Activated naive CD4-positive, alpha-beta T cell treated with anti-CD3 and anti-CD28 coated beads for 36 hours (primary cell): ENCODE measurements around the gene TOMM22. TPM values are rescaled to one million over a fixed set of nuclear protein-coding genes. Genes with fewer than 3 reads are reported as not detected.
A peak's percentile ranks its signal among the peaks of the same experiment; 100 is the strongest.

Source experiments
- CTCF ChIA-PET: fragments of 350-600 bp; sonication (Branson Sonifier 250); formaldehyde crosslinking; loops from one replicate; lab custom pipeline; 2021; ENCODE audit warnings: antibody characterized with exemption; lab: Charles Lee
- DNase-seq: peaks from one replicate; pipeline ENCODE4 v3.0.0-alpha.2; 2020
- H3K27ac Mint-ChIP-seq: one replicate; pipeline ENCODE4 v1.8.0; 2021; ENCODE audit warnings: mild to moderate bottlenecking, mixed read lengths
- H3K27me3 Mint-ChIP-seq: one replicate; pipeline ENCODE4 v1.8.0; 2021; ENCODE audit warnings: low read depth, mixed read lengths
- H3K36me3 Mint-ChIP-seq: one replicate; pipeline ENCODE4 v1.8.0; 2021; ENCODE audit warnings: low read depth, mixed read lengths
- H3K4me1 Mint-ChIP-seq: one replicate; pipeline ENCODE4 v1.8.0; 2021; ENCODE audit warnings: low read depth, mixed read lengths
- H3K4me3 Mint-ChIP-seq: one replicate; pipeline ENCODE4 v1.8.0; 2021; ENCODE audit warnings: mild to moderate bottlenecking, moderate library complexity, mixed read lengths
- H3K9me3 Mint-ChIP-seq: one replicate; pipeline ENCODE4 v1.8.0; 2021; ENCODE audit warnings: mixed read lengths
- intact Hi-C: fragments of 100-400 bp; cut with micrococcal nuclease; formaldehyde crosslinking; loops from one replicate; pipeline ENCODE4 v1.15.1; 2023
- total RNA-seq, 2 experiments: library from RNA; stranded (reverse); gene quantifications; one replicate each; pipeline ENCODE4 v1.2.3, GENCODE V29; 2021

Gene TOMM22
- total RNA-seq, 2 experiments from 2014 or later, result 151 to 154 TPM

- Mint-ChIP-seq H3K4me1 (peaks cover 49% of the 10 kb centered on the region), H3K9me3 (no peaks in the 10 kb centered on the region), H3K36me3 (peaks cover 19% of the 10 kb centered on the region), H3K27ac (peak overlapping the region; percentile 86), H3K27me3 (no peaks in the 10 kb centered on the region), H3K4me3 (peak overlapping the region; percentile 86)
- CTCF ChIA-PET, result interaction anchor here (1.0 to 1.8 kb wide), 3 partner anchors 18 to 163 kb away, joined by 3 to 7 read pairs (median 5); no protein-coding TSS in a partner anchor
- DNase-seq, result no peak
- intact Hi-C loops, result loop anchor here (5.0 to 10.0 kb wide), 3 partner anchors 278 to 390 kb away; partner anchors contain the start of genes APOBEC3B and APOBEC3H
Observed at GRCh38 chr22:38706901-38707195, 25.1 kb downstream of the TOMM22 start.

- Mint-ChIP-seq H3K27ac (peak overlapping the region; percentile 86), H3K27me3 (no peaks in the 10 kb centered on the region)
Observed at GRCh38 chr22:38707346-38707745, 25.6 kb downstream of the TOMM22 start.

GRCh38 chr22:38707984-38708383 lies 26.2 kb downstream of the TOMM22 start:
- H3K36me3 Mint-ChIP-seq, result peaks cover 19% of the 10 kb centered on the region

More at GRCh38 chr22:38707346-38707745, 25.6 kb downstream of the TOMM22 start:
- peaks cover 53% of the 10 kb centered on the region for H3K4me1 Mint-ChIP-seq
- CTCF ChIA-PET, result interaction anchor here (0.7 to 1.8 kb wide), 5 partner anchors 17 to 163 kb away, joined by 3 to 7 read pairs (median 4); no protein-coding TSS in a partner anchor
- peak overlapping the region; percentile 86 for H3K4me3 Mint-ChIP-seq
- H3K36me3 Mint-ChIP-seq, result peaks cover 19% of the 10 kb centered on the region
- no peak for DNase-seq
- H3K9me3 Mint-ChIP-seq, result no peaks in the 10 kb centered on the region
- intact Hi-C loops, result loop anchor here (5.0 to 10.0 kb wide), 3 partner anchors 277 to 390 kb away; partner anchors contain the start of genes APOBEC3B and APOBEC3H

GRCh38 chr22:38709306-38709705 lies 27.5 kb downstream of the TOMM22 start:
- DNase-seq, result no peak
- H3K36me3 Mint-ChIP-seq, result peaks cover 19% of the 10 kb centered on the region
- H3K27me3 Mint-ChIP-seq, result no peaks in the 10 kb centered on the region
- no peak overlapping the region for H3K27ac Mint-ChIP-seq
- intact Hi-C loops, result loop anchor here (5.0 to 10.0 kb wide), 3 partner anchors 275 to 388 kb away; partner anchors contain the start of genes APOBEC3B and APOBEC3H
- H3K4me1 Mint-ChIP-seq, result peaks cover 68% of the 10 kb centered on the region
- H3K4me3 Mint-ChIP-seq, result no peak overlapping the region
- H3K9me3 Mint-ChIP-seq, result no peaks in the 10 kb centered on the region
- CTCF ChIA-PET, result no interaction called here

More at GRCh38 chr22:38707984-38708383, 26.2 kb downstream of the TOMM22 start:
- CTCF ChIA-PET, result interaction anchor here (1.2 to 1.8 kb wide), 3 partner anchors 16 to 58 kb away, joined by 4 to 7 read pairs (median 5); no protein-coding TSS in a partner anchor
- intact Hi-C loops, result loop anchor here (5.0 to 10.0 kb wide), 3 partner anchors 277 to 389 kb away; partner anchors contain the start of genes APOBEC3B and APOBEC3H
- H3K4me3 Mint-ChIP-seq, result no peak overlapping the region
- no peak overlapping the region for H3K27ac Mint-ChIP-seq
- no peak for DNase-seq
- no peaks in the 10 kb centered on the region for H3K9me3 Mint-ChIP-seq
- H3K27me3 Mint-ChIP-seq, result no peaks in the 10 kb centered on the region
- H3K4me1 Mint-ChIP-seq, result peaks cover 60% of the 10 kb centered on the region

- CTCF ChIA-PET, result interaction anchor here (0.6 kb wide), 1 partner anchor 161 kb away, joined by 4 read pairs; no protein-coding TSS in a partner anchor
- H3K4me3 Mint-ChIP-seq, result no peak overlapping the region
- H3K4me1 Mint-ChIP-seq, result peaks cover 64% of the 10 kb centered on the region
- H3K27me3 Mint-ChIP-seq, result no peaks in the 10 kb centered on the region
- DNase-seq, result no peak
- H3K27ac Mint-ChIP-seq, result no peak overlapping the region
- intact Hi-C loops, result no loop called here
- H3K9me3 Mint-ChIP-seq, result no peaks in the 10 kb centered on the region
- peaks cover 19% of the 10 kb centered on the region for H3K36me3 Mint-ChIP-seq
Observed at GRCh38 chr22:38710351-38710750, 28.6 kb downstream of the TOMM22 start.

GRCh38 chr22:38710866-38711265 lies 29.1 kb downstream of the TOMM22 start:
- Mint-ChIP-seq H3K36me3 (peaks cover 19% of the 10 kb centered on the region), H3K4me3 (no peak overlapping the region), H3K27ac (no peak overlapping the region), H3K4me1 (peaks cover 65% of the 10 kb centered on the region), H3K27me3 (no peaks in the 10 kb centered on the region), H3K9me3 (no peaks in the 10 kb centered on the region)
- intact Hi-C loops, result no loop called here
- no peak for DNase-seq
- CTCF ChIA-PET, result interaction anchor here (0.6 to 1.2 kb wide), 2 partner anchors 14 to 160 kb away, joined by 3 to 4 read pairs; no protein-coding TSS in a partner anchor

- intact Hi-C loops, result no loop called here
- no peaks in the 10 kb centered on the region for H3K27me3 Mint-ChIP-seq
- CTCF ChIA-PET, result no interaction called here
- H3K9me3 Mint-ChIP-seq, result no peaks in the 10 kb centered on the region
- H3K27ac Mint-ChIP-seq, result no peak overlapping the region
- DNase-seq, result no peak
- H3K4me3 Mint-ChIP-seq, result no peak overlapping the region
- H3K36me3 Mint-ChIP-seq, result peaks cover 17% of the 10 kb centered on the region
- H3K4me1 Mint-ChIP-seq, result peaks cover 57% of the 10 kb centered on the region
Observed at GRCh38 chr22:38712486-38713207, 30.9 kb downstream of the TOMM22 start.

GRCh38 chr22:38713921-38714320 lies 32.2 kb downstream of the TOMM22 start:
- H3K27me3 Mint-ChIP-seq, result no peaks in the 10 kb centered on the region
- CTCF ChIA-PET, result no interaction called here
- peaks cover 45% of the 10 kb centered on the region for H3K4me1 Mint-ChIP-seq
- H3K9me3 Mint-ChIP-seq, result no peaks in the 10 kb centered on the region
- DNase-seq, result no peak
- H3K36me3 Mint-ChIP-seq, result peaks cover 13% of the 10 kb centered on the region
- H3K4me3 Mint-ChIP-seq, result no peak overlapping the region
- H3K27ac Mint-ChIP-seq, result no peak overlapping the region
- intact Hi-C loops, result no loop called here

- Mint-ChIP-seq H3K27me3 (no peaks in the 10 kb centered on the region), H3K4me3 (no peak overlapping the region), H3K27ac (no peak overlapping the region), H3K9me3 (no peaks in the 10 kb centered on the region), H3K4me1 (peaks cover 37% of the 10 kb centered on the region), H3K36me3 (peaks cover 11% of the 10 kb centered on the region)
- CTCF ChIA-PET, result interaction anchor here (1.0 kb wide), 1 partner anchor 10 kb away, joined by 5 read pairs; no protein-coding TSS in a partner anchor
- intact Hi-C loops, result no loop called here
- DNase-seq, result no peak
Observed at GRCh38 chr22:38715176-38715764, 33.5 kb downstream of the TOMM22 start.

- intact Hi-C loops, result no loop called here
Observed at GRCh38 chr22:38715852-38716251, 34.1 kb downstream of the TOMM22 start.

GRCh38 chr22:38716271-38716670 lies 34.5 kb downstream of the TOMM22 start:
- CTCF ChIA-PET, result no interaction called here
- intact Hi-C loops, result no loop called here
- H3K4me1 Mint-ChIP-seq, result peaks cover 28% of the 10 kb centered on the region
- H3K4me3 Mint-ChIP-seq, result no peak overlapping the region
- H3K27ac Mint-ChIP-seq, result peak overlapping the region; percentile 68
- H3K27me3 Mint-ChIP-seq, result no peaks in the 10 kb centered on the region
- peaks cover 11% of the 10 kb centered on the region for H3K36me3 Mint-ChIP-seq
- DNase-seq, result no peak
- no peaks in the 10 kb centered on the region for H3K9me3 Mint-ChIP-seq

More at GRCh38 chr22:38715852-38716251, 34.1 kb downstream of the TOMM22 start:
- CTCF ChIA-PET, result interaction anchor here (1.0 kb wide), 1 partner anchor 9 kb away, joined by 5 read pairs; no protein-coding TSS in a partner anchor
- Mint-ChIP-seq H3K27me3 (no peaks in the 10 kb centered on the region), H3K27ac (peak overlapping the region; percentile 68), H3K9me3 (no peaks in the 10 kb centered on the region), H3K4me1 (peaks cover 31% of the 10 kb centered on the region), H3K4me3 (no peak overlapping the region), H3K36me3 (peaks cover 11% of the 10 kb centered on the region)
- no peak for DNase-seq

- intact Hi-C loops, result no loop called here
- CTCF ChIA-PET, result no interaction called here
- H3K4me1 Mint-ChIP-seq, result peaks cover 27% of the 10 kb centered on the region
- H3K27me3 Mint-ChIP-seq, result no peaks in the 10 kb centered on the region
- DNase-seq, result no peak
- H3K4me3 Mint-ChIP-seq, result no peak overlapping the region
- H3K9me3 Mint-ChIP-seq, result no peaks in the 10 kb centered on the region
- peaks cover 15% of the 10 kb centered on the region for H3K36me3 Mint-ChIP-seq
- peak overlapping the region; percentile 68 for H3K27ac Mint-ChIP-seq
Observed at GRCh38 chr22:38716826-38717225, 35.1 kb downstream of the TOMM22 start.
